Daoy (cell line): ENCODE measurements around the gene STAG1. TPM values are rescaled to one million over a fixed set of nuclear protein-coding genes. Genes with fewer than 3 reads are reported as not detected.
"Not testable (repeated sequence)": the region's sequence is repeated elsewhere in the genome, so short reads cannot be mapped to it uniquely, and the experiment has no call there.

Source experiments
- DNase-seq: peaks from one replicate; pipeline ENCODE4 v3.0.0-alpha.2; 2015; ENCODE audit warnings: low read depth
- total RNA-seq: library from RNA; depleted of rRNA; stranded (reverse); fragments of >200 nt; shearing (Covaris generic); gene quantifications from 2 replicates; pipeline ENCODE4 v1.2.3, GENCODE V29; 2014; rRNA removed

The STAG1 gene
- total RNA-seq = 35.2 and 35.6 TPM in 2 replicates

DNA sequence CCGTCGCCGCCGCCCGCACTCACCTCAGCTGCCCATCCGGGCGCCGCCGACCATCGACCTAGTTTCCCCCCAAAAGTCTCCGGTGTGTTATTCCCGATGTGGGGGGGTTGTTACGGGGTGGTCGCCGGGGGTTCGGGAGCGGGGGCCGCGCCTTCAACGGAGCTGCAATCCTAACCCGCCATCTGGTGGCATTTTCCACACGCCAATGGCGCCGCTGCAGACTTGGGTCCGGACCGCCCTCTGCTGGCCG is at the start of gene STAG1:
STAG1 (minus strand) TSS at position 207 of the 250 bp plus-strand sequence. CDS start 121,480 bp downstream, outside the sequence.
- no peak for DNase-seq

DNA sequence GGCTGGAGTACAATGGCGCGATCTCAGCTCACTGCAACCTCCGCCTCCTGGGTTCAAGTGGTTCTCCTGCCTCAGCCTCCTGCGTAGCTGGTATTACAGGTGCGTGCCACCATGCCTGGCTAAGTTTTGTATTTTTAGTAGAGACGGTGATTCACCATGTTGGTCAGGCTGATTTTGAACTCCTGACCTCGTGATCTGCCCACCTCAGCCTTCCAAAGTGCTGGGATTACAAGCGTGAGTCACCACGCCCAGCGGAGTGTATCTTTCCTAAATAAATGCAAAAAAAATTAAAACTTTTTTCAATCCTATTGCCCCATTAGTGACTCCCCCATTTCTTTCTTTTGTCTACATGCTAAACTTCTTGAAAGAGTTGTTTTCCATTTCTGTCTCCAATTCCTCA is 49.0 kb upstream of the STAG1 start:
- DNase-seq = peak; percentile 48

DNA sequence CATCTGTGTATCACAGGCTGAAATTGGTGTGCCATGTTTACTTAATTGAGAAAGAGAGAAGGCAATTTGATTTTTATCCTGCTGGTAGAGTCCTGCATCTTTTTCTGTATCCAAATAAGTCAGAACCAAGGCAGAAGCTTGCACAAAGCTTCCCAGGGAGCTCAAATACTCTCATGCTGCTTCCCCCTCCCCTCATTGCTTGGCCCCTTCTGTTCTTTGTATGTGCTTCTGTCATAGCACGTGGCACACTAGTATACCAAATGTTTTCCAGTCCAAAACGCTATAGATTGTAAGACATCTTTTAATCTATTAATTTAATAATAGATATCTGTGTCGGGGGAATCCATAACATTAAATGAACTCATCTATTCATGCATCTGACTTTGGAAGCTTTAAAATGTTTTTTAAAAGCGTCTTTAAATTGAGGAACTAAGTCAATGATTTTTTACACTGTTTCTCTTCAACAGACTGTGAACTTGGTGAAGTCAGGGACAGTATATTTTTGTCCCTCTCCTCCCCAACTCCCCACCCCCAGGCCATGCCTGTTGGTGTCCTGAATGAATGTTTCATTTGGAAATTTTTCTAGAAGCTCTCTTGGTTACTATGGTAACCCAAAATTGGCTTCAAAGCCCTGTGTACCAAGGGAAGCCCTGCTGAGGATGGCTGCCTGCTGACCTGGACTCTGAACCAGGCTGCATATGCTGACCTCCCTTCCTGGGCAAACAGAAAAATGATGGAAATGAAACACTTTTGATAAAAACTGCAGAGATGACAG is 40.6 kb upstream of the STAG1 start:
- no peak for DNase-seq

DNA sequence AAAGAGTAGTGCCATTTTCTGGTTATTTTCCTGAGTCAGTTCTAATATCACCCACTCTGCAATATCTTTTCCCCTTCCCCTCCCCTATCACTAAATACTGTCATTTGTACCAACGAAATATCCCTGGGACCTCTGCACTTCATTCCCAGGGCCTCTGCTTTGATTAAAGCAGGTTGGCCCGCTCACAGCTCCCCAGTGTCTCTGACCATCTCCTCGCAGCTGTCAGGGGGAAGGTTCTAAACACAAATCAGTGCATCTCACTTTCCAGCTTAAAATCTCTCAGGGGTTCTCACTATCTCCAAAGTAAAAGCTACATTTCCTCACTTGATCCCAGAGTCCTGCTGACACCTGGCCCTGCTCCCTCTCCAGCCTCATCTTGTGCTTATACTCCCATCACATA is 38.6 kb upstream of the STAG1 start:
- no peak for DNase-seq

DNA sequence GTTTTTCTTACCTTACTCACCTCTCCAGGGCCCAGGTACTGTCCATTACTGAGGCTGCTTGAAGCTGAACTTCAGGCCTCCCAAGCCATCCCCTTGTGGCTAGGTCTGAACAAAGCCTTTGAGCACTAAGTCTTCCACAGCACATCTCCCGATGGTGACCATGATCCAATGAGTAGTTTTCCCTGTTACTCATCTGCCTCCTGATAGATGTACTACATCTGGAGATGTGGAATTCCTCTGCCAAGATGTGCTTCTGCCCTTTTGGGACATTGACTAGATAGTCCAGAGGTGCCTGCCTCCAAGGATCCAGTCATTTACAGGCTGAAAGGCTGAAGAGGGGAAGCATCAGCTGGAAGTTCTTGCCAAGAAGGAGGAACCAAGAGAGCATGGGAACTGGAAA is 37.8 kb upstream of the STAG1 start:
- no peak for DNase-seq

DNA sequence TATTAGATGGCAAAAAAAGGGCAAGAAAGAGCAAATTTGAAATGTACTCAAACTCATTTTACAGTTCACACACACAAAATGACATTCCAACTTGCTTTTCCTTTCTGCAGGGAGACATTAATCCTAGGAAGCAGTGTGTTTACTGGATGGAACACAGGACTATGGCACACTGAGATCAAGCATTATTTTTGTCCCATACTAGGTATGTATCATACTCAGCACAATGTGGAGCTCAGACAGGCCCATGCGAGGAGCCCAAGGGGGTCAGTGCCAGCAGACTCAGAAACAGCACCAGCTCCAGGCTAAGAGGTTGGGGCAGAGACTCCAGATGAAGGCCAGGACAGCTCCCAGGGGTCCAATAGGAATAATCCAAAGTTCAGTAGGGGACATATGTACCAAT is 36.0 kb upstream of the STAG1 start:
- DNase-seq = no peak

DNA sequence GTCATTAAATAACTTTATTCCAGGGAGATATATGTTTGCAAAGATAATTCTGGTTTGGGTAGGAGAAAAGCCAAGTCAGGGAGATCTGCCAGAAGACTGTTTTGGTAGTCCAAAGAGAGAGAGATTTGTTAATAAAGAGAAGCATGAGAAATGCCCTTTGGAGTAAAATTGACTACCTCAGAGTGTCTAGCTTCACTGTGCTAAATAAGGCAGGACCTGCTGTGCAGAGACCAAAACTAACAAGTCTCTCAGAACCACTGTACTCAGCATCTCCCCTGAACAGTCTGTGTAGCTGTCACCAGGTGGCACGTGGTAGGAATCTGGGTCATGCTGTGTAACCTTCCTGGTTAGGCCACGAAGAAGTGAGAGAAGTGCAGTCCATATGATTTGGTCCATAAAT is 35.2 kb upstream of the STAG1 start:
- peak; percentile 36 for DNase-seq

DNA sequence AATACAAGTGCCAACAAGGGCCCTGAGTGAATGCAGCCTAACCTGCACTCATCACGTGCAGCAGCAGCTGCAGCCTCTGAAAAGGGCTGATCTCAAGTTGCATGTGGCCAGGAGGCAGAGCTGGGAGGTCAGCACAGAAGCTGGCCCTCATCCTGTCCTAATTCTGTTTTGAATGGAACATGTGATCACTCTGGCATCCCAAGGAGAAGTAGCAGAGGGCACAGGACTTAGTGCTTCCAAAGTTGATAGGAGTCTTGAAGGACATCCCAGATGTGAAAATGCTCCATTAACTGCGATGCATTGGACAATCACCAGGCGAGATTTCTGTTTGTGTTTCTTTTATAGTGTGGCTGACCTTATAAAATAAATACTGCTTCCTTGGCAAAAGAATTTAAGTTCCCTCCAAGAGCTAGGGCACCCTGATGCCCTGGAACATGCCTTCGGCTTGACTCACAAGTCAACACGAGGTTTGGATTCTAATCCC is 31.6 kb upstream of the STAG1 start:
- no peak for DNase-seq

DNA sequence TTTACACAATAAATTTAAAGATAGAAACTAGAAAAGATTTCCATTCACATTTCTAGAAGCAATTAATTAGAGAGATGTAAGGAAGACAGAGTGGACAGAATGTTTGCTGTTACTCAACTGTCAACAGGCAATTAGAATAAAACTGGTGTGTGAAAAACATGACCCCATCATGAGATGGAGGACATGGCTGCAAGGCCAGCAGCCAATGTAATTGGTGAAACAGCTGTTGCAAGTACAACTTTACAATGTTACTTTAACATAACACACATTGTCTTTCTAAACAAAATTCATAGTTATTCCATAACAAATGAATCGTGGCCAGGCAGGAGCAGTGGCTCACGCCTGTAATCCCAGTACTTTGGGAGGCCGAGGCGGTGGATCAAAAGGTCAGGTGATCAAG is 28.6 kb upstream of the STAG1 start:
- DNase-seq = no peak

DNA sequence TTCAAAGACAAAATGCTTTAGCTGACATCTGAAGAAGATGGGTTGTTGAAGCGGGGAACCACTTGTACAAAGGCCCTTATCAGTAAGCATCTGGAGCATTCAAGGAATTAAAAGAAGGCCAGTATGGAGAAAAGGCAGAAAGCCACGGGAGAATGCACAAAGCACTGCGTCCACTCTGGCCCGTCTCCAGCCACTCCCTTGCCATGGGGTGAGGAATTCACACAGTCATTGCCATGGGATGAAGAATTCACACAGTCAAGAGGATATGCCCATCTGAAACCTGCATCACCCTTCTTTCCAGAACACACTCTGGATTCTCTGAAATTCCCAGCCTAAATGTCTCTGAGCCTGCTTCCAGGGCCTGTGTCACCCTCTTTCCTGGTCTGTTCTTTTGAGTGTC is 26.7 kb upstream of the STAG1 start:
- no peak for DNase-seq

DNA sequence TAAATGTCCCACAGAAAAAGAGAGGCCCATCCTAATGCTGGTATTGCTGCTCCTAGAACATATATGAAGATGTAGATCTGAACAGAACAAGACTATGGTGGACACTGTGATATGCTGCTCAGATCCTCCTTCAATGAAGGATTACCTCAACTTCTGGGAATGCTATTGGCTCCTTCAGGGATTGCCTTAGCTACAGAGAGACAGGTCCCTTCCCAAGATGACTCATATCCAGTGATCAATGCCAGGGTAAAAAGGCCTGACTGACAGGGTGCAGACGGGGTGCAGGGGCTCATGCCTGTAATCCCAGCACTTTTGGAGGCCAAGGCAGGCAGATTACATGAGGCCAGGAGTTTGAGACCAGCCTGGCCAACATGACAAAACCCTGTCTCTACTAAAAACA is 20.5 kb upstream of the STAG1 start:
- DNase-seq = no peak

DNA sequence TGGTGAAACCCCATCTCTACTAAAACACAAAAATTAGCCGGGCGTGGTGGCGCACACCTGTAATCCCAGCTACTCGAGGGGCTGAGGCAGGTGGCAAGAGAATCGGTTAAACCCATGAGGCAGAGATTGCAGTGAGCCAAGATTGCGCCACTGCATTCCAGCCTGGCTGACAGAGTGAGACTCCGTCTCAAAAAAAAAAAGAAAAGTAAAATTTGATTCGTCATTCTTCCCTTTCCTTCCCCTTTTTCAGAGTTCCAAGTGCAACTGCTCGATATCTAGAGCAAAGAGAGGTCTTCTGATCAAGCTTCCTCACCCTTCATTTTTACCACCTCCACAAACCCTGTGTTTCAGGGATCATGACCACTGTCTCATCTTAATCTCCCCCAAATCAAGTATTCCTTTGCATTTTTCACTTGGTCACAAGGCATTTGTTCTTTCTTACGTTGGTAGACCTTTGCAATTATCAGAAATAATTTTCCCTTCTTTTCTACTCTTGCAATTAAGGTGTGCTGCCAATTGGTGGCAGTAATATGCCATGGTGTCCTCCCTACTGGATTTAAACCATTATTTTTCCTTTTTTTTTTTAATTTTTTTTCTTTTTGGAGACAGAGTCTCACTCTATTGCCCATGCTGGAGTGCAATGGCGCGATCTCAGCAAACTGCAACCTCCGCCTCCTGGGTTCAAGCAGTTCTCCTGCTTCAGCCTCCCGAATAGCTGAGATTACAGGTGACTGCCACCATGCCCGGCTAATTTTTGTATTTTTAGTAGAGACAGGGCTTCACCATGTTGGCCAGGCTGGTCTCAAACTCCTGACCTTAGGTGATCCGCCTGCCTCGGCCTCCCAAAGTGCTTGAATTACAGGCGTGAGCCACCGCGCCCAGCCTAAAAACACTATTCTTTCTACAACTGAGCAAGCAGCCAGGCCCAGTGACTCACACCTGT is 6.3 kb upstream of the STAG1 start:
- DNase-seq = not testable (repeated sequence)

DNA sequence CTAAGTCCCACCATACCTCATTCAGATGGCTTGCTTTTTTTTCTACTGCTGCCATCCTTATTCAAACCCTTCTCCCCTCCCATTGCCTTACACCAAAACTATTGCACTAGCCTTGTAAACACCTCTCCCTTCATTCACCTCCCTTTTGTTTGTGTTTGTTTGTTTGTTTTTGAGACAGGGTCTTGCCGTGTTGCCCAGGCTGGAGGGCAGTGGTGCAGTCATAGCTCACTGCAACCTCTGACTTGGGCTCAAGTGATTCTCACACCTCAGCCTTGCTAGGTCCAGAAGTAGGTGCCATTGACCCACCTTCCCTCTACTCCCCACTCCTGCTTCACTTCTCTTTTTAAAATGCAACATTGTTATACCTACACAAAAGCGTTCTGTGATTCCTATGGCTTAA is 3.0 kb upstream of the STAG1 start:
- DNase-seq = no peak

DNA sequence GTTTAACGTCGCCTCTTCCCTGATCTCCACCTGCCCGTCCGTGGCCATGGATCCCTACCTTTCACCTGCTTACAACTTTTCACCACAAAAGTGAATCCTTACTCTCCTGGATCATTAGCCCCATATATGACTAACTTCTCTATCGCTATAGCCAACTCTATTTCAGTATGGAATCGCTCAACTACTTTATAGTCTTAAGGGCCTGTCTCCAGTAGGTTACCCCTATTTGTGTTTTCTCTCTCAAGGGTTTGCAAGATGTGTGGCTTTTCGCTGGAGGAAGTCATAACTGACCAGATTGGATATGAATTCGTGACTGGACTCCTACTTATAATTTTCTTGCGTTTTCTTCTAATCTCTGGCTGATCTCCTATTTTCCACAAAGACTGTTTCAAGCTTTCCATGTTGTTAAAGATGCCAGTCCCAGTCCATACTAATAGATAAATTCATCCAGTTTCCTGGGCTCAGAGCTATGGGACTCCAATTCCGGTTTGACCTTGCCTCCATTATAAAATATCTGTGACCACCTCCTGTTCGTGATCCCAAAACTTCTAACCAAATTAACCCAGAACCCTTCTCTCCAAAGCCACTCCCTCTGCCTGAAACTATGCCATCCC is 1.3 kb upstream of the STAG1 start:
- no peak for DNase-seq

DNA sequence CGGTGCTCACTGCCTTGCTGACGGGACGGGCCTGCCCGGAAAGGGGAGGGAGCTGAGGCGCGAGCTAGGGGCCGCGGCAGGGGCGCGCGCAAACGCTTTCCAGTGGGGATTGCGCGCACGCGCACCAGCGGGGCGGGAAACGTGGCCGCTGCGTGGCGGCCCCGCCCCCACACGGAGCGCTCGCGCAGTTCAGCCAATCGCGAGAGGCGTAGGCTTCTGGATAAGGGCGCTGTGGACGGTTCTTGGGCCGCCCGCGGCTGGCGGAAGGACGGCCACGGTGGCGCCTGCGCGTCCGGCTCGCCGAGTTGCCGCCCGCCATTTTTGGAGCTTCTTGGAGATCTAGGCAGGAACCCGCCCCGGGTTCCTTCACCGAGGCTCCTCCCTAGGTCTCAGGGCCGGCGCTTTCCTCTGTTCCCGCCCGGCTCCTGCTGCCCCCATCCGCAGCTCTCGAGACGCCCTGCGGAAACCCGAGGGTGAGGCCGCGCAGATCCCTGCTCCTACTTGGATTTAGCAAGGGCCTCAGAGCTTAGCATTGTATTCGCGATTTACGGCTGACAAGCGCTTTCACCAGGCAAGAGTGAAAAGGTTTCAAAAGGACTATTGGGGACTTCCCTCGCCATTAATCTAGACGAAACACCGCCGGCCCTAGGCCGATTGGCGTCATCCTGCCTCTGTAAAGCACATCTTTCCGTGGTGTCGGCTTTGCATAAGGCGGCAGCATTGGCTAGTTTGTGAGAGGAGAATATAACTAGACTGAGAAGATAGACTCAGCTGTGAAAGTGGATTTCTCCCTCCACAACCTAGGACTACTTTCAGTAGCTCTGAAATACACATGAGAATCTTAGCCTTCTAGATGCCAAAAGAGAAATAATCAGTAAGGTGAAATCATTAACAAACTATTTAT is 496 bp upstream of the STAG1 start:
- DNase-seq = peak; percentile 100

DNA sequence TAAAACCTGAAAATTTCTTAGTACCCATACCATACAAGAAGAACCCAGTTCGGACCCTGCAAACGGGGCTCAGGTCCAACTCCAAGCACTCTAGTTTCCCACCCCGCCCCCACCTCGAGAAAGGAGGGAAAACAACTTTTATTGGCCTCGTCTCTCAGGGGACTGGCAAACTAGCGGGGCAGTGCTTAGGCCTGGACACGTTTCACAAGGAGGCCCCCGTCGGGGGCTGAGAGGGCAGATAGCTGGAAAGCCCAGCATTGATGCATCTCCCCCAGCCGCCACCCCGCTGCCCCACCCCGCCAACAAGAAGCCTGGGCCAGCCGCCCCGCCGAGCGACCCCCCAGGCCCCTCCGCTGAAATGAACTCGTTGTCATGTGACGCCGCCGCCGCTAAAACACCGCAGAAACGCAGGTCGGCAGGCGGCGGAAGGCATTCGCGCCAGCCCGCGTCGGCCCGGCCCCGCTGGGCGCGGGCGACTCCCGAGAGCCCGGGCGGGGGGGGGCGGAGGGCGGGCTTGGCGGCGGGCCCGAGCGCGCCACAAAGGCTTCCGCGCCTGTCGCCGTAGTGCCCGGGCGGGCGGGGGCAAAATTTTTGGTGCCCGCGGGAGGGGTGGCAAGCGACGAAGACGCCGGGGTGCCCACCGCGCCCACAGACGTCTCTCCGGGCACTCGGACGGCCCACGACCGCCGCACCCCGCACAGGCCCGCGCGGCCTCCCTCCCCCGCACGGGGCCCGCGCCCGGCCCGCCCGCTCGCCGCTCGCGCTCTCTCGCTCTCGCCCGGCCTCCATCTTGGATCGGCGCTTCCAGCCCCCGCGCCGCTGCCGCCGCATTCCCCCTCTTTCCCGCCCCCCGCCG is 634 bp downstream of the STAG1 start:
- DNase-seq = peak; percentile 81

DNA sequence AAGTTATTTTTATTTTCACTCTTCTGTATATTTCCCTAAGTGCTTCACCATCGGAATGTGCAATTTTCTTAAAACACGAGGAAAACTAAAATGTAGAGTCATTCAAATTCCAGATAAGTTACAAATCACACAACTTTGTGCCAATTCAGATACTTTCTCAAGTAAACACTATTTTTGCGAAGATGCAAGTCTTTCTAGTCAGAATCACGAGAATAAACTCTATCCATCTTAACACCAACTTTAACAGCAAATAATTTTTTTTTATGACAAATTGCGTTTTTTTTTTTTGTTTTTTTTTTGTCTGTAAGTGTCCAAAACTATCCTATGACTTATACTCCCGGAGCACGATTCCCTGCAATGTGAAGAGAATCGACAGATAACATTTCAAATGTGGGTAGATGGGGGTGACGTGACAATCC is 1.3 kb downstream of the STAG1 start:
- DNase-seq = no peak

DNA sequence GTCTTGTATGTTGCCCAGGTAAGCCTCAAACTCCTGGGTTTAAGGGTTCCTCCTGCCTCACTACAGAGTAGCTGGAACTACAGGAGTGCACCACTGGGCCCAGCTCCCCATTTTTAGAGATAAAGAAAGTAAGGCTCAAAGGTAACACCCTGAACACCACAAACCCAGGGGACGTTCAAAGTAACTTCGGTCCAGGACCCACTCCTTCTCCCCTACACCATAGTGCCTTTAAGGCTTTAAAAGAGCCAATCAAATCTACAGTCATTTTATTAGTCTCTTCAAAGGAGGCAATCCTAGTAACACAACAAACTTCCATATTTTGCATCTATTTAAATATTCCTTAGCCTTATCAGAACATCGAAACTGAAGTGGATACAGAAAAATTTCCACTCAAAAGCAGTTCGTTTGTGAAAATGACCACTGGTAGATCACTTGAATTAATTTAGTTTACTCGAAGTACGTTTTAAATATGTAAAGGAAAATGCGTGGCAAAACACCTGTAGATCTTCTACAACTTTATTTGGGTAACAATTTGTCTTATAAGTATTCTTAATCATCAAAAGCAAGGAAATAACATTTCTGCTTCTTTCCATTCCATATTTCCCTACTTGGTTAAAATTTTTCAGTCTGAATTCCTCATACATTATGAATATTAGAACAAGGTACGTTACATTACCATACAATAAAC is 1.8 kb downstream of the STAG1 start:
- no peak for DNase-seq

DNA sequence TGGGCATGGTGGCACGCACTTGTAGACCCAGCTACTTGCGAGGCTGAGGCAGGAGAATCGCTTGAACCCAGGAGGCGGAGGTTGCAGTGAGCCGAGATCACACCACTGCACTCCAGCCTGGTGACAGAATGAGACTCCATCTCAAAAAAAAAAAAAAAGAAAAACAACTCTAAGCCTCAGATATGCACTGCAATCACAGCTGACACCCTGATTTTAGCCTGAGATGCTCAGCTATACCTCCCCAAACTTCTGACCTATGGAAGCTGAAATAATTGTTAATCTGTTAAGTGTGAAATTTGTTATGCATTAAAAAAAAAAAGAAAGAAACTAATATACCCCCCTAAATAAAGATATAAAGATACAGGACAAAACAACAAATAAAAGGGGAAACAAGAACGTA is 2.6 kb downstream of the STAG1 start:
- DNase-seq = not testable (repeated sequence)

DNA sequence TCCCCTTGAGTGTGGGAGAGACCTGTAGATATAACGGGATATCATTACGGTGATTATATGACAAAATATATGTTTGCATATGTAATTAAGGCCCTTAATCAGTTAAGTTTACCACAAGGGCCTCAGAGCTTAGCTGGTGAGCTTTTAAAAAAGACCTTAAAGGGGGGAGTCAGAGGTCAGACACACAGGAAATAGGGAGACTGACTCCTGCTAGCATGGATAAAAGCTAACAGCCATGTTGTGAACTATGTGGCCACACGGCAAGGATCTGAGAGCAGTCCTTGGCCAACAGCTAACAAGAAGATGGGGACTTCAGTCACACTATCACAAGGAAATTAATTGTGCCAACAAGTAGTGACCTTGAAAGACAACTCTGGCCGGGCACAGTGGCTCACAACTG is 3.1 kb downstream of the STAG1 start:
- no peak for DNase-seq
